Endothelial cell of umbilical vein (primary cell): ENCODE measurements around the gene GSTO2. TPM values are rescaled to one million over a fixed set of nuclear protein-coding genes. Genes with fewer than 3 reads are reported as not detected.

Source experiments
- BruUV-seq: library from RNA; stranded (reverse); fragments of 400-500 nt; replicated peaks from 2 replicates; lab custom pipeline; 2021; lab: Mats Ljungman, UMichigan
- CTCF ChIA-PET: fragments of 300-600, 350-600 bp; sonication (Branson Sonifier 250); formaldehyde crosslinking; loops from one replicate; lab custom pipeline; 2021; ENCODE audit warnings: antibody characterized with exemption, inconsistent platforms; lab: Charles Lee
- POLR2A ChIA-PET: fragments of 300-600, 350-600 bp; sonication (Branson Sonifier 250); formaldehyde crosslinking; loops from one replicate; lab custom pipeline; 2021; ENCODE audit warnings: antibody characterized with exemption, inconsistent platforms; lab: Charles Lee
- DNase-seq: peaks from one replicate; pipeline ENCODE4 v3.0.0-alpha.2; 2011; ENCODE audit warnings: low read depth, low spot score
- FAIRE-seq: peaks from 2 replicates; lab custom pipeline; 2011; peaks lifted over from hg19 to GRCh38; lab: Jason Lieb, UNC
- H2AFZ ChIP-seq: 2 replicates; pipeline ENCODE4 v1.6.0; 2012; ENCODE audit warnings: low read depth, low read length, control low read depth, inconsistent platforms
- H3K27ac ChIP-seq: 2 replicates; pipeline ENCODE4 v1.5.1; 2011; ENCODE audit warnings: low read depth, mild to moderate bottlenecking, control low read depth, low read length, moderate library complexity; ENCODE audit not compliant: insufficient read depth
- H3K27me3 ChIP-seq, 2 experiments: 2 replicates each; pipeline versions ENCODE4 v1.6.0 to v1.6.1; 2011; ENCODE audit warnings: low read length in 2 of 2, mixed read lengths in 1 of 2; ENCODE audit not compliant: control insufficient read depth in 2 of 2, insufficient read depth in 2 of 2
- H3K36me3 ChIP-seq, 2 experiments: 2 replicates in 1 of 2; 3 replicates in 1 of 2; pipeline ENCODE4 v1.5.1; 2011; ENCODE audit warnings: low read length in 2 of 2, mild to moderate bottlenecking in 1 of 2, moderate library complexity in 1 of 2; ENCODE audit not compliant: control insufficient read depth in 2 of 2, insufficient read depth in 2 of 2; ENCODE audit errors: extremely low read depth in 1 of 2
- H3K4me1 ChIP-seq: 3 replicates; pipeline ENCODE4 v1.5.1; 2011; ENCODE audit warnings: mild to moderate bottlenecking, low read length; ENCODE audit not compliant: control insufficient read depth, insufficient read depth; ENCODE audit errors: extremely low read depth
- H3K4me2 ChIP-seq: 2 replicates; pipeline ENCODE4 v1.6.1; 2011; ENCODE audit warnings: low read length, control low read depth, mixed read lengths; ENCODE audit not compliant: insufficient read depth
- H3K4me3 ChIP-seq, 3 experiments: fragments of 200-600 bp in 1 of 3; sonication (generic), shearing (Covaris generic) in 1 of 3; replicated peaks in 1 of 3; 2 replicates each; pipeline ENCODE4 v1.5.1; 2011 to 2016; ENCODE audit warnings: control low read depth in 3 of 3, low read length in 3 of 3, mild to moderate bottlenecking in 2 of 3, inconsistent platforms in 1 of 3, low read depth in 1 of 3, moderate library complexity in 1 of 3; ENCODE audit not compliant: insufficient read depth in 1 of 3
- H3K79me2 ChIP-seq: 2 replicates; pipeline ENCODE4 v1.6.0; 2012; ENCODE audit warnings: low read length, inconsistent platforms; ENCODE audit not compliant: control insufficient read depth, insufficient read depth
- H3K9ac ChIP-seq: replicated peaks from 2 replicates; pipeline ENCODE3; 2011; ENCODE audit warnings: low read length, control low read depth; ENCODE audit not compliant: insufficient read depth; ENCODE audit errors: extremely low read depth
- H3K9me1 ChIP-seq: replicated peaks from 3 replicates; pipeline ENCODE4 v1.6.0; 2011; ENCODE audit warnings: mild to moderate bottlenecking, low read length; ENCODE audit not compliant: control insufficient read depth, insufficient read depth; ENCODE audit errors: extremely low read depth
- H3K9me3 ChIP-seq: replicated peaks from 2 replicates; pipeline ENCODE4 v1.5.1; 2012; ENCODE audit warnings: low read length, inconsistent platforms; ENCODE audit not compliant: control insufficient read depth, insufficient read depth
- H4K20me1 ChIP-seq: replicated peaks from 2 replicates; pipeline ENCODE3; 2011; ENCODE audit warnings: mild to moderate bottlenecking, low read length; ENCODE audit not compliant: control insufficient read depth, insufficient read depth; ENCODE audit errors: extremely low read depth
- EZH2 ChIP-seq: IDR thresholded peaks from 2 replicates; pipeline ENCODE4 v1.6.1; 2012; ENCODE audit warnings: borderline replicate concordance, low read depth, mild to moderate bottlenecking, moderate library complexity, low read length, inconsistent platforms; ENCODE audit not compliant: severe bottlenecking
- FOS ChIP-seq: IDR thresholded peaks from 2 replicates; pipeline ENCODE4 v1.6.1; 2011; ENCODE audit warnings: mild to moderate bottlenecking, low read length, moderate library complexity, borderline replicate concordance; ENCODE audit not compliant: insufficient read depth
- GATA2 ChIP-seq: IDR thresholded peaks from 2 replicates; pipeline ENCODE4 v1.7.0; 2011; ENCODE audit warnings: low read depth, mild to moderate bottlenecking, moderate library complexity, mixed read lengths, low read length; ENCODE audit not compliant: insufficient read length, insufficient read depth
- JUN ChIP-seq: IDR thresholded peaks from 2 replicates; pipeline ENCODE4 v1.6.1; 2011; ENCODE audit warnings: borderline replicate concordance, low read depth; ENCODE audit not compliant: insufficient read length, insufficient read depth
- MYC ChIP-seq: IDR thresholded peaks from one replicate; pipeline ENCODE4 v1.6.1; 2011; ENCODE audit warnings: mild to moderate bottlenecking, low read depth, low read length
- POLR2A ChIP-seq: IDR thresholded peaks from 2 replicates; pipeline ENCODE4 v1.6.1; 2012; ENCODE audit warnings: low read depth, mild to moderate bottlenecking, control low read depth, low read length
- POLR2AphosphoS5 ChIP-seq: IDR thresholded peaks from 2 replicates; pipeline ENCODE4 v1.6.1; 2012; ENCODE audit warnings: low read depth, mild to moderate bottlenecking, control low read depth, low read length, moderate library complexity; ENCODE audit not compliant: insufficient read depth
- dilution Hi-C: fragments of 300-500 bp; cut with MboI; formaldehyde crosslinking; loops from one replicate; pipeline ENCODE4 v1.15.0; 2019; ENCODE audit warnings: low sequenced_read_pairs; ENCODE audit not compliant: extremely low pct_ligation_motif_present
- intact Hi-C: fragments of 100-400 bp; cut with micrococcal nuclease; formaldehyde crosslinking; loops from one replicate; pipeline ENCODE4 v1.10.0; 2022
- polyA plus RNA-seq, 4 experiments: library from polyadenylated mRNA; depleted of rRNA in 3 of 4; stranded (reverse) in 3 of 4; unstranded in 1 of 4; fragments of >200 nt; gene quantifications; 2 replicates each; pipeline versions ENCODE4 v1.2.1 to v1.2.3, GENCODE V29; 2011 to 2012; ENCODE audit warnings: missing spikeins in 1 of 4
- total RNA-seq: library from RNA; stranded (reverse); gene quantifications from 2 replicates; pipeline ENCODE4 v1.2.3, GENCODE V29; 2021
- TF ChIP-seq, protein P1 (sequence below): IDR thresholded peaks from 2 replicates; pipeline ENCODE4 v1.6.1; 2011; ENCODE audit not compliant: insufficient read depth, insufficient read length
- TF ChIP-seq, protein P2 (sequence below), 2 donors: IDR thresholded peaks; 1 replicate in 1 of 2; 2 replicates in 1 of 2; pipeline ENCODE4 v1.5.1; 2011; ENCODE audit warnings: low read length in 2 of 2, mild to moderate bottlenecking in 2 of 2, moderate library complexity in 2 of 2, control low read depth in 1 of 2, inconsistent platforms in 1 of 2, low read depth in 1 of 2; ENCODE audit not compliant: insufficient read depth in 1 of 2; ENCODE audit errors: extremely low read depth in 1 of 2

Gene GSTO2
- total and polyA plus RNA-seq, 2 donors (not counting 3 experiments of a cell fraction or from before 2014, with no cell fraction given): 0.84 to 1.4 TPM

DNA sequence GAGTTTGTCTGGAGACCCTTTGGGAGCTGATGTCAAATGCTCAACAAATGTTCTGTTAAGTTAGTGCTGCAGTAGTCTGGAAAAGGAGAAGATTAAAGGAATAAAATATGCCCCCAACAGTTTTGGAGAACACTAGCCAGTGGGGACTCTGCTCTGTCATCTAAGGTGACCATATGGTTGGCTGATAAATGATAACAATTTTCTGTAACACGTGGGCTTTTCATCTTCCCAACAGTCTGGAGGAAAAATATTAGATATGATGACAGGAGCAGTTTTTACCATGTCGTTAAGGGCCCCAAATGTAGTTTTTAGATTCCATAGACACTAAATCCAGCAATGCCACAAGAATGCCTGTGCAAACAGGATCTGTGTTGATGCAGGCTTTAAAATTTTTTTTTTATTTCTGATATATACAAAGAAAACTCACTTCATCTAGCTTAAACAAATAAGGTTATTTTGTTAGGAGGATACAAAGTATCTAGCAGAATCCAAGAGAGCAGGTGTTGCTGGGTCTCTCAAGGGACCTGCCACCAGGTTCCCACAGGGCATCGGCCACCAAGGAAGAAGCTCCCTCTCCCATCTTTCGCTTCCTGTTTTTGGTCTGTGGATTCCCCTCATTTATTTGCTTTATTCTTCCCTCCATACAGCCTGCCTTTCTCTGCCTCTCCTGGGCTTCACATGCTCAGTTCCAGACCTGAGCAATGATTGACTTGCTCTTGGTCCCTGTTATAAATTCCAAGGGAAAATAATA lies 78.5 kb downstream of the GSTO2 start:
- TF ChIP-seq, protein P1, sequence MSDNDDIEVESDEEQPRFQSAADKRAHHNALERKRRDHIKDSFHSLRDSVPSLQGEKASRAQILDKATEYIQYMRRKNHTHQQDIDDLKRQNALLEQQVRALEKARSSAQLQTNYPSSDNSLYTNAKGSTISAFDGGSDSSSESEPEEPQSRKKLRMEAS: no peak
- no peak for TF ChIP-seq GATA2
- no peak for TF ChIP-seq POLR2AphosphoS5
- no peak for TF ChIP-seq JUN
- TF ChIP-seq, protein P2, sequence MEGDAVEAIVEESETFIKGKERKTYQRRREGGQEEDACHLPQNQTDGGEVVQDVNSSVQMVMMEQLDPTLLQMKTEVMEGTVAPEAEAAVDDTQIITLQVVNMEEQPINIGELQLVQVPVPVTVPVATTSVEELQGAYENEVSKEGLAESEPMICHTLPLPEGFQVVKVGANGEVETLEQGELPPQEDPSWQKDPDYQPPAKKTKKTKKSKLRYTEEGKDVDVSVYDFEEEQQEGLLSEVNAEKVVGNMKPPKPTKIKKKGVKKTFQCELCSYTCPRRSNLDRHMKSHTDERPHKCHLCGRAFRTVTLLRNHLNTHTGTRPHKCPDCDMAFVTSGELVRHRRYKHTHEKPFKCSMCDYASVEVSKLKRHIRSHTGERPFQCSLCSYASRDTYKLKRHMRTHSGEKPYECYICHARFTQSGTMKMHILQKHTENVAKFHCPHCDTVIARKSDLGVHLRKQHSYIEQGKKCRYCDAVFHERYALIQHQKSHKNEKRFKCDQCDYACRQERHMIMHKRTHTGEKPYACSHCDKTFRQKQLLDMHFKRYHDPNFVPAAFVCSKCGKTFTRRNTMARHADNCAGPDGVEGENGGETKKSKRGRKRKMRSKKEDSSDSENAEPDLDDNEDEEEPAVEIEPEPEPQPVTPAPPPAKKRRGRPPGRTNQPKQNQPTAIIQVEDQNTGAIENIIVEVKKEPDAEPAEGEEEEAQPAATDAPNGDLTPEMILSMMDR (IDR thresholded peaks at IDR 0.05; ENCODE audit: extremely low read depth in 1 of 2, insufficient read depth in 1 of 2, low read depth in 1 of 2, low read length in 2 of 2): no peak
- no peak for TF ChIP-seq POLR2A
- no peak for TF ChIP-seq MYC
- TF ChIP-seq FOS: no peak
- no peak for TF ChIP-seq EZH2
- no peaks in the 10 kb centered on the region for H3K9me1 ChIP-seq
- POLR2A ChIA-PET: no interaction called here
- no peak for FAIRE-seq
- H3K4me1 ChIP-seq: peaks cover 17% of the 10 kb centered on the region
- BruUV-seq: no TSS peak
- H3K27me3 ChIP-seq: no peaks in the 10 kb centered on the region
- H2AFZ ChIP-seq: no peak overlapping the region
- intact Hi-C loops (no loop called here), dilution Hi-C loops (no loop called here)
- no peaks in the 10 kb centered on the region for H3K79me2 ChIP-seq
- no peak overlapping the region for H3K4me3 ChIP-seq
- no peak overlapping the region for H3K27ac ChIP-seq
- no peaks in the 10 kb centered on the region for H4K20me1 ChIP-seq
- H3K9ac ChIP-seq: no peak overlapping the region
- H3K36me3 ChIP-seq: no peaks in the 10 kb centered on the region
- no peak for DNase-seq
- no peak overlapping the region for H3K4me2 ChIP-seq
- no peaks in the 10 kb centered on the region for H3K9me3 ChIP-seq
- CTCF ChIA-PET: interaction anchor here (1.2 to 5.4 kb wide), 7 partner anchors 9 to 226 kb away, joined by 3 to 107 read pairs (median 9); partner anchors contain the start of genes ITPRIP and SFR1
